B cell (primary cell): Measurements from ENCODE around the gene CEP120. TPM values are rescaled to one million over a fixed set of nuclear protein-coding genes. Genes with fewer than 3 reads are reported as not detected.

Experiments used
- ATAC-seq: fragments of 200-7000 bp; cut with Tn5 transposase; one replicate; pipeline ENCODE4 v1.10.0; 2021; ENCODE audit warnings: low read depth, mild to moderate bottlenecking, moderate number of reproducible peaks, moderate library complexity
- CTCF ChIA-PET: fragments of 350-600 bp; sonication (Branson Sonifier 250); formaldehyde crosslinking; loops from one replicate; lab custom pipeline; 2021; ENCODE audit warnings: antibody characterized with exemption, inconsistent platforms; lab: Charles Lee
- POLR2A ChIA-PET: fragments of 350-600 bp; sonication (Branson Sonifier 250); formaldehyde crosslinking; loops from one replicate; lab custom pipeline; 2021; ENCODE audit warnings: antibody characterized with exemption; lab: Charles Lee
- DNase-seq: peaks from one replicate; pipeline ENCODE4 v3.0.0; 2013
- H2AFZ ChIP-seq: 2 replicates; pipeline ENCODE4 v1.6.1; 2012; ENCODE audit warnings: mild to moderate bottlenecking, low read depth, low read length; ENCODE audit not compliant: insufficient read depth, poor library complexity, severe bottlenecking
- H3K27ac ChIP-seq, 2 donors: 1 replicate in 1 of 2; 2 replicates in 1 of 2; pipeline ENCODE4 v1.5.1; 2012 to 2013; ENCODE audit warnings: low read length in 2 of 2, mild to moderate bottlenecking in 2 of 2, moderate library complexity in 1 of 2
- H3K27me3 ChIP-seq, 4 experiments: fragments of 200-600 bp in 1 of 4; sonication (generic) in 1 of 4; replicated peaks in 1 of 4; 1 replicate in 2 of 4; 2 replicates in 2 of 4; pipeline versions ENCODE4 v1.6.1 to v1.7.0; 2013 to 2016; ENCODE audit warnings: low read length in 3 of 4, mild to moderate bottlenecking in 2 of 4, mixed read lengths in 1 of 4, moderate library complexity in 1 of 4; ENCODE audit not compliant: insufficient read depth in 4 of 4, control insufficient read depth in 3 of 4; ENCODE audit errors: control extremely low read depth in 1 of 4
- H3K36me3 ChIP-seq, 2 experiments: replicated peaks in 1 of 2; 1 replicate in 1 of 2; 2 replicates in 1 of 2; pipeline versions ENCODE4 v1.6.1 to v1.7.1; 2013; ENCODE audit warnings: low read length in 1 of 2; ENCODE audit not compliant: insufficient read depth in 2 of 2, control insufficient read depth in 1 of 2; ENCODE audit errors: control extremely low read depth in 1 of 2, extremely low read depth in 1 of 2
- H3K4me1 ChIP-seq, 2 donors: fragments of 200-600 bp in 1 of 2; sonication (generic) in 1 of 2; 1 replicate in 1 of 2; 2 replicates in 1 of 2; pipeline versions ENCODE4 v1.5.1 to v1.6.1; 2013 to 2017; ENCODE audit warnings: low read length in 2 of 2; ENCODE audit not compliant: control insufficient read depth in 2 of 2, insufficient read depth in 2 of 2
- H3K4me2 ChIP-seq: replicated peaks from 2 replicates; pipeline ENCODE3; 2012; ENCODE audit warnings: mild to moderate bottlenecking, low read depth, low read length; ENCODE audit not compliant: poor library complexity, severe bottlenecking
- H3K4me3 ChIP-seq, 5 experiments: fragments of 200-600 bp in 1 of 5; sonication (generic) in 1 of 5; 1 replicate in 3 of 5; 2 replicates in 2 of 5; pipeline versions ENCODE4 v1.5.1 to v1.7.0; 2011 to 2016; ENCODE audit warnings: low read length in 4 of 5, mild to moderate bottlenecking in 4 of 5, low read depth in 2 of 5, control low read depth in 1 of 5, moderate library complexity in 1 of 5; ENCODE audit not compliant: insufficient read depth in 1 of 5; ENCODE audit errors: control extremely low read depth in 1 of 5, extremely low read depth in 1 of 5
- H3K79me2 ChIP-seq: fragments of 200-600 bp; sonication (generic); one replicate; pipeline ENCODE4 v1.6.0; 2016; ENCODE audit warnings: low read length; ENCODE audit not compliant: control insufficient read depth, insufficient read depth
- H3K9ac ChIP-seq: fragments of 200-600 bp; sonication (generic); 2 replicates; pipeline ENCODE4 v1.6.1; 2017; ENCODE audit warnings: mild to moderate bottlenecking, low read length, moderate library complexity
- H3K9me3 ChIP-seq, 3 donors: one replicate each; pipeline versions ENCODE4 v1.6.1 to v1.7.1; 2013; ENCODE audit warnings: low read length in 2 of 3; ENCODE audit not compliant: control insufficient read depth in 2 of 3, insufficient read depth in 1 of 3; ENCODE audit errors: control extremely low read depth in 1 of 3
- H4K20me1 ChIP-seq: 2 replicates; pipeline ENCODE4 v1.6.0; 2012; ENCODE audit warnings: mild to moderate bottlenecking, low read length; ENCODE audit not compliant: insufficient read depth, control insufficient read depth, poor library complexity, severe bottlenecking
- H3K27ac Mint-ChIP-seq: one replicate; pipeline ENCODE4 v1.8.0; 2021; ENCODE audit warnings: mixed read lengths
- H3K27me3 Mint-ChIP-seq: one replicate; pipeline ENCODE4 v1.8.0; 2021; ENCODE audit warnings: mixed read lengths
- H3K4me1 Mint-ChIP-seq: one replicate; pipeline ENCODE4 v1.8.0; 2021; ENCODE audit warnings: mixed read lengths
- H3K4me3 Mint-ChIP-seq: one replicate; pipeline ENCODE4 v1.8.0; 2021; ENCODE audit warnings: mixed read lengths
- H3K9me3 Mint-ChIP-seq: one replicate; pipeline ENCODE4 v1.8.0; 2022; ENCODE audit warnings: mixed read lengths; ENCODE audit not compliant: insufficient read depth
- EZH2 ChIP-seq: IDR thresholded peaks from 2 replicates; pipeline ENCODE4 v1.6.1; 2012; ENCODE audit warnings: borderline replicate concordance, low read depth, mild to moderate bottlenecking, moderate library complexity, low read length; ENCODE audit not compliant: insufficient read depth, poor library complexity, severe bottlenecking
- WGBS: methylation state at CpG from one replicate; pipeline ENCODE4 v1.1.5; 2013; ENCODE audit warnings: missing lambda C conversion rate; ENCODE audit not compliant: insufficient coverage; 5-methylcytosine and 5-hydroxymethylcytosine counted together
- intact Hi-C: fragments of 100-400 bp; cut with micrococcal nuclease; formaldehyde crosslinking; loops from one replicate; pipeline ENCODE4 v1.10.0; 2022
- polyA plus RNA-seq: library from polyadenylated mRNA; depleted of rRNA; stranded (reverse); fragments of >200 nt; gene quantifications from 2 replicates; pipeline ENCODE4 v1.2.3, GENCODE V29; 2012
- total RNA-seq, 2 donors: library from RNA; stranded (reverse); fragments of 120-200 nt in 1 of 2; gene quantifications; 1 replicate in 1 of 2; 2 replicates in 1 of 2; pipeline versions ENCODE4 v1.2.3 to v1.2.4, GENCODE V29; 2013 to 2022
- TF ChIP-seq, protein P1 (sequence below): fragments of 200-600 bp; IDR thresholded peaks from one replicate; pipeline ENCODE4 v1.8.0; 2022; ENCODE audit warnings: antibody characterized with exemption, mild to moderate bottlenecking

CEP120 gene
- total and polyA plus RNA-seq, 2 donors (not counting 1 experiment from before 2014, with no cell fraction given): 15.7 to 89.7 TPM

DNA sequence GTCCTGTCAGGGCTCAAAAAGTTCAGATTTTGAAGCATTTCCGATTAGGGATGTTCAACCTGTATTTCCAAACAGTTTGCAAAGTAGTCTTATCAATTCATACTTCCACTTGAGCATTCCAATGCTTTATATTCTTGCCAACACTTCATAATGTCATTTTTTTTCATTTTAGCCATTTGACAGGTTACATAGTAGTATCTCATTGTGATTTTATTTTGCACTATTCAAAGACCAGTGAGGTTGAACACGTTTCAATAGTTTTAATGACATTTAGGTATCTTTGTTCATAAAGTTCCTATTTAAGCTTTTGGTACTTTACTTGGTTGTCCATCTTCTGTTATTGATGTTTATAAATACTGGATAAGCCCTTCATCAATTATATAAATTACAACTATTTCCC is 71.4 kb downstream of the CEP120 start:
- H3K4me1 Mint-ChIP-seq: peaks cover 16% of the 10 kb centered on the region

DNA sequence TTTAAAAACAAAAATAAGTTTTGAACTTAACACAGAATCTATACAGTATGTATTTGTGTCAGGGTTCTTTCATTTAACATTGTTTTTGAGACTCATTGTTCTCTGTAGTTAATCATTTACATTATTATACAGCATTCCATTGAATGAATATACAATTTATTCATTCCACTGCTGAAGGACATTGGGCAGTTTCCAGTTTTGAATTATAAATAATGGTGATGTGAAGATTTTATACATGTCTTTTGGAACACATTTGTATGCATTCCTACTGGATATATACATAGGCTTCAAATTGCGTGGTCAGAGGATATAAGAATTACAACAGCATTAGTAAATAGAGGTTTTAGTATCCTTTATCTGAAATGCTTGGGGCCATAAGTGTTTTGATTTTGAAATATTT is 72.0 kb downstream of the CEP120 start:
- Histone ChIP-seq H3K27me3 (no peaks in the 10 kb centered on the region), H3K4me3 (no peak overlapping the region), H3K4me2 (no peak overlapping the region), H3K36me3 (peaks cover 6 to 23% of the 10 kb centered on the region in 2 experiments), H3K79me2 (no peaks in the 10 kb centered on the region), H4K20me1 (no peaks in the 10 kb centered on the region), H3K27ac (no peak overlapping the region), H2AFZ (no peak overlapping the region), H3K4me1 (peaks cover 0 to 6% of the 10 kb centered on the region in 2 donors), H3K9ac (no peak overlapping the region), H3K9me3 (peaks cover 0 to under 1% (median 0%) of the 10 kb centered on the region in 3 donors)
- H3K9me3 Mint-ChIP-seq: no peaks in the 10 kb centered on the region
- DNase-seq (no peak), ATAC-seq (no peak)
- H3K4me3 Mint-ChIP-seq: no peak overlapping the region
- TF ChIP-seq, protein P1, sequence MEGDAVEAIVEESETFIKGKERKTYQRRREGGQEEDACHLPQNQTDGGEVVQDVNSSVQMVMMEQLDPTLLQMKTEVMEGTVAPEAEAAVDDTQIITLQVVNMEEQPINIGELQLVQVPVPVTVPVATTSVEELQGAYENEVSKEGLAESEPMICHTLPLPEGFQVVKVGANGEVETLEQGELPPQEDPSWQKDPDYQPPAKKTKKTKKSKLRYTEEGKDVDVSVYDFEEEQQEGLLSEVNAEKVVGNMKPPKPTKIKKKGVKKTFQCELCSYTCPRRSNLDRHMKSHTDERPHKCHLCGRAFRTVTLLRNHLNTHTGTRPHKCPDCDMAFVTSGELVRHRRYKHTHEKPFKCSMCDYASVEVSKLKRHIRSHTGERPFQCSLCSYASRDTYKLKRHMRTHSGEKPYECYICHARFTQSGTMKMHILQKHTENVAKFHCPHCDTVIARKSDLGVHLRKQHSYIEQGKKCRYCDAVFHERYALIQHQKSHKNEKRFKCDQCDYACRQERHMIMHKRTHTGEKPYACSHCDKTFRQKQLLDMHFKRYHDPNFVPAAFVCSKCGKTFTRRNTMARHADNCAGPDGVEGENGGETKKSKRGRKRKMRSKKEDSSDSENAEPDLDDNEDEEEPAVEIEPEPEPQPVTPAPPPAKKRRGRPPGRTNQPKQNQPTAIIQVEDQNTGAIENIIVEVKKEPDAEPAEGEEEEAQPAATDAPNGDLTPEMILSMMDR: no peak
- TF ChIP-seq EZH2: no peak
- ChIA-PET POLR2A (no interaction called here), CTCF (no interaction called here)
- no peaks in the 10 kb centered on the region for H3K27me3 Mint-ChIP-seq
- intact Hi-C loops: no loop called here
- H3K27ac Mint-ChIP-seq: no peak overlapping the region
- WGBS: no CpG with 5 or more reads among the region's 1 CpG
- H3K4me1 Mint-ChIP-seq: peaks cover 19% of the 10 kb centered on the region

More for the DNA sequence above, 71.4 kb downstream of the CEP120 start:
- H3K4me2 ChIP-seq: no peak overlapping the region
- H3K4me3 ChIP-seq: no peak overlapping the region
- H3K27me3 ChIP-seq: no peaks in the 10 kb centered on the region
- no peak overlapping the region for H2AFZ ChIP-seq
- H3K27ac Mint-ChIP-seq: no peak overlapping the region
- no CpG with 5 or more reads among the region's 2 CpGs for WGBS
- DNase-seq (no peak), ATAC-seq (no peak)
- no peaks in the 10 kb centered on the region for H3K79me2 ChIP-seq
- intact Hi-C loops: no loop called here
- H3K9ac ChIP-seq: no peak overlapping the region
- no peak overlapping the region for H3K4me3 Mint-ChIP-seq
- ChIA-PET POLR2A (no interaction called here), CTCF (interaction anchor here (1.4 to 1.9 kb wide), 3 partner anchors 8 to 835 kb away, joined by 3 to 5 read pairs (median 5); no protein-coding TSS in a partner anchor)
- peaks cover 0 to 2% (median 0%) of the 10 kb centered on the region in 3 donors for H3K9me3 ChIP-seq
- peaks cover 0 to 6% of the 10 kb centered on the region in 2 donors for H3K4me1 ChIP-seq
- H3K36me3 ChIP-seq: peaks cover 6 to 18% of the 10 kb centered on the region in 2 experiments
- H3K27ac ChIP-seq: no peak overlapping the region
- TF ChIP-seq, protein P1: no peak
- no peak for TF ChIP-seq EZH2
- no peaks in the 10 kb centered on the region for H4K20me1 ChIP-seq
- no peaks in the 10 kb centered on the region for H3K9me3 Mint-ChIP-seq
- H3K27me3 Mint-ChIP-seq: no peaks in the 10 kb centered on the region
